Ovary (tissue), 9 donors: ENCODE measurements around the gene DUS3L. TPM values are rescaled to one million over a fixed set of nuclear protein-coding genes. Genes with fewer than 3 reads are reported as not detected.

Source experiments
- DNase-seq, 5 donors: peaks; one replicate each; pipeline ENCODE4 v3.0.0-alpha.2; 2019 to 2020
- H3K27ac ChIP-seq, 2 donors: fragments of 200-600 bp; one replicate each; pipeline versions ENCODE4 v1.5.1 to v1.8.0; 2019 to 2022
- H3K27me3 ChIP-seq: fragments of 200-600 bp; one replicate; pipeline ENCODE4 v1.8.0; 2022
- H3K36me3 ChIP-seq: fragments of 200-600 bp; sonication (generic); one replicate; pipeline ENCODE4 v1.5.1; 2019
- H3K4me1 ChIP-seq: one replicate; pipeline ENCODE4 v1.8.1; 2013; ENCODE audit warnings: mild to moderate bottlenecking, moderate library complexity; ENCODE audit not compliant: insufficient read depth
- H3K4me3 ChIP-seq: fragments of 200-600 bp; sonication (generic); one replicate; pipeline ENCODE4 v1.5.1; 2017
- H3K9me3 ChIP-seq, 2 donors: fragments of 200-600 bp in 1 of 2; sonication (generic) in 1 of 2; one replicate each; pipeline versions ENCODE4 v1.5.1 to v1.8.1; 2013 to 2019; ENCODE audit warnings: mild to moderate bottlenecking in 1 of 2, moderate library complexity in 1 of 2
- EP300 ChIP-seq: sonication (generic); formaldehyde crosslinking; IDR thresholded peaks from one replicate; pipeline ENCODE4 v1.6.1; 2017; ENCODE audit warnings: antibody characterized with exemption
- POLR2A ChIP-seq: fragments of 450-650 bp; IDR thresholded peaks from one replicate; pipeline ENCODE4 v1.6.1; 2017; ENCODE audit warnings: antibody characterized with exemption, mild to moderate bottlenecking, moderate library complexity
- WGBS, 3 donors: extraction: QIAGEN DNeasy Blood & Tissue Kit in 1 of 3; methylation state at CpG; one replicate each; pipeline versions ENCODE4 v1.1.5 to v1.1.7; 2013 to 2017; 5-methylcytosine and 5-hydroxymethylcytosine counted together
- intact Hi-C, 4 donors: fragments of 100-400 bp; cut with DNase I; formaldehyde crosslinking; loops; one replicate each; pipeline versions ENCODE4 v1.11.0 to v1.15.1; 2022 to 2023
- polyA plus RNA-seq, 2 donors: library from polyadenylated mRNA; stranded (reverse); fragments of 200-250 nt in 1 of 2; fragments of 350-450 nt in 1 of 2; fragmentation: Illumina TruSeq in 1 of 2; extraction: RNeasy Lipid Tissue Mini Kit (QIAGEN cat#74804) in 1 of 2; gene quantifications; one replicate each; pipeline ENCODE4 v1.2.3, GENCODE V29; 2013 to 2014
- total RNA-seq, 7 donors: library from RNA; depleted of rRNA in 2 of 7; stranded (reverse); fragments of >200 nt in 2 of 7; fragmentation: NEBNext Ultra II Directional in 3 of 7; extraction: Animal tissue kit (Norgen Biotek cat#: 25700) in 3 of 7; gene quantifications; one replicate each; pipeline versions ENCODE4 v1.1.0 to v1.2.4, GENCODE V29; 2016 to 2023
- TF ChIP-seq, protein P1 (sequence below), 3 donors: fragments of 450-650 bp in 2 of 3; fragments of 200-600 bp in 1 of 3; IDR thresholded peaks; one replicate each; pipeline versions ENCODE4 v1.5.1 to v1.8.0; 2016 to 2022; ENCODE audit warnings: antibody characterized with exemption in 3 of 3, mild to moderate bottlenecking in 1 of 3
- donor health status: DM: no; HTN: no; CAD: no; lungs with moderate emphysema.
- donor health status: DM: no; HTN: no; CAD: no.
- donor health status: Bipolar disorder and iron deficiency.
- donor health status: DM: yes; HTN: yes; CAD: no.
- donor health status: DM: no; HTN: no; CAD: no.
- donor health status: DM: yes; HTN: yes; CAD: no.

Gene DUS3L
- total and polyA plus RNA-seq, 9 donors: 1.2 to 50.1 (median 39.7) TPM

DNA sequence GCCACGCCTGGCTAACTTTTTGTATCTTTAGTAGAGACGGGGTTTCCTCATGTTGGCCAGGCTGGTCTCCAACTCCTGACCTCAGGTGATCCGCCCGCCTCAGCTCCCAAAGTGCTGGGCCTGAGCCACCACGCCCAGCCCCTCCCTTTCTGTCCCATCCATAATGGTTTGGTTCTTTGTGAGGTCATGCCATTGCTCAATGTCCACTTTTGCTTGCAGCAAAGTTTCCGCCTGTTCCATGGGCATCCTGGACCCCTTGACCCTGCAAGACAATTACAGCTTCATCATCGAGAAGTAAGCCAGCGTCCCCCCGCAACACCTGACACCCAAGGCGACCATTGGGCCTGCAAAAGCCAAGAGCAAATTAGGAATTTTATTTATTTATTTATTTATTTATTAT is 23.0 kb downstream of the DUS3L start:
- TF ChIP-seq, protein P1, sequence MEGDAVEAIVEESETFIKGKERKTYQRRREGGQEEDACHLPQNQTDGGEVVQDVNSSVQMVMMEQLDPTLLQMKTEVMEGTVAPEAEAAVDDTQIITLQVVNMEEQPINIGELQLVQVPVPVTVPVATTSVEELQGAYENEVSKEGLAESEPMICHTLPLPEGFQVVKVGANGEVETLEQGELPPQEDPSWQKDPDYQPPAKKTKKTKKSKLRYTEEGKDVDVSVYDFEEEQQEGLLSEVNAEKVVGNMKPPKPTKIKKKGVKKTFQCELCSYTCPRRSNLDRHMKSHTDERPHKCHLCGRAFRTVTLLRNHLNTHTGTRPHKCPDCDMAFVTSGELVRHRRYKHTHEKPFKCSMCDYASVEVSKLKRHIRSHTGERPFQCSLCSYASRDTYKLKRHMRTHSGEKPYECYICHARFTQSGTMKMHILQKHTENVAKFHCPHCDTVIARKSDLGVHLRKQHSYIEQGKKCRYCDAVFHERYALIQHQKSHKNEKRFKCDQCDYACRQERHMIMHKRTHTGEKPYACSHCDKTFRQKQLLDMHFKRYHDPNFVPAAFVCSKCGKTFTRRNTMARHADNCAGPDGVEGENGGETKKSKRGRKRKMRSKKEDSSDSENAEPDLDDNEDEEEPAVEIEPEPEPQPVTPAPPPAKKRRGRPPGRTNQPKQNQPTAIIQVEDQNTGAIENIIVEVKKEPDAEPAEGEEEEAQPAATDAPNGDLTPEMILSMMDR (IDR thresholded peaks at IDR 0.05): no peak
- TF ChIP-seq POLR2A (no peak), EP300 (no peak)
- intact Hi-C loops: no loop called here
- DNase-seq: no peak
- H3K27ac ChIP-seq: no peak overlapping the region
- H3K27me3 ChIP-seq: no peaks in the 10 kb centered on the region
- WGBS, 3 donors: 90 to 93% (median 93%) methylated on average over 10 of the region's 10 CpGs
- H3K4me3 ChIP-seq: no peak overlapping the region
- H3K4me1 ChIP-seq: no peaks in the 10 kb centered on the region
- H3K36me3 ChIP-seq: no peaks in the 10 kb centered on the region
- H3K9me3 ChIP-seq: no peaks in the 10 kb centered on the region

DNA sequence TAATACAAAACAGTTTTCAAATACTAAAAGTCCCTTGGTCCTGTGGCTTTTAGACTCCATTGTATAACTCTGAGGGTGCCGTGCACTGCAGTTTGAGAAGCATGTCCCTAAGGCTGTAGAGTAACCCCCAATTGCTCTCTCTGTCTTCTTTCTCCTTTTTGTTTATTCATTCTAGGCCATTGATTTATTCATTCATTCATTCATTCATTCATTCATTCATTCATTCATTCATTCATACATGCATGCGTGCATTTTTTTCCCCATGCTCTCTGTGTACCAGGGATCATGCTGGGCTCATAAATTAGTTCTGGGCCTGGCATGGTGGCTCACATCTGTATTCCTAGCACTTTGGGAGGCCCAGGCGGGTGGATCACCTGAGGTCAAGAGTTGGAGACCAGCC is 25.7 kb downstream of the DUS3L start:
- intact Hi-C loops: no loop called here
- no peaks in the 10 kb centered on the region for H3K36me3 ChIP-seq
- no peak for TF ChIP-seq EP300
- TF ChIP-seq POLR2A: no peak
- TF ChIP-seq, protein P1 (IDR thresholded peaks at IDR 0.05): no peak
- no peak overlapping the region for H3K27ac ChIP-seq
- H3K4me3 ChIP-seq: no peak overlapping the region
- H3K4me1 ChIP-seq: no peaks in the 10 kb centered on the region
- WGBS, 3 donors: 85 to 87% (median 85%) methylated on average over 3 of the region's 3 CpGs
- no peak for DNase-seq
- no peaks in the 10 kb centered on the region for H3K27me3 ChIP-seq
- no peaks in the 10 kb centered on the region for H3K9me3 ChIP-seq

DNA sequence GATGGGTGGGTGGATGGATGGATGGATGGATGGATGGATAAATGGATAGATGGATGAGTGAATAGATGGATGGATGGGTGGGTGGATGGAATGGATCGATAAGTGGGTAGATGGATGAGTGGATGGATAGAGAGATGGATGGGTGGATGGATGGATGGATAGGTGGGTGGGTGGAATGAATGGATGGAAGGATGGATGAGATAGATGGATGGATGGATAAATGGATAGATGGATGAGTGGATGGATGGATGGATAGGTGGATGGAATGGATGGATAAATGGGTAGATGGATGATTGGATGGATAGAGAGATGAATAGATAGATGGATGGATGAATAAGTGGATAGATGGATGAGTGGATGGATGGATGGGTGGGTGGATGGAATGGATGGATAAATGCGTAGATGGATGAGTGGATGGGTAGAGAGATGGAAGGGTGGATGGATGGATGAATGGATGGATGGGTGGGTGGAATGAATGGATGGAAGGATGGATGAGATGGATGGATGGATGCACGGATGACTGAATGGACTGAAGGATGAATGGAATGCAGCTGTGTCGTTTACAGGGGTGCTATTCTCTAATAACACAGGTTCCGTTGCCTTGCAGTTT is 28.2 kb downstream of the DUS3L start:
- Histone ChIP-seq H3K27ac (no peak overlapping the region), H3K4me3 (no peak overlapping the region), H3K9me3 (no peaks in the 10 kb centered on the region), H3K36me3 (no peaks in the 10 kb centered on the region), H3K4me1 (no peaks in the 10 kb centered on the region), H3K27me3 (no peaks in the 10 kb centered on the region)
- no peak for DNase-seq
- TF ChIP-seq POLR2A (no peak), EP300 (no peak)
- TF ChIP-seq, protein P1 (IDR thresholded peaks at IDR 0.05): no peak
- WGBS, 3 donors: 84 to 91% (median 91%) methylated on average over 5 of the region's 5 CpGs
- intact Hi-C loops: no loop called here

DNA sequence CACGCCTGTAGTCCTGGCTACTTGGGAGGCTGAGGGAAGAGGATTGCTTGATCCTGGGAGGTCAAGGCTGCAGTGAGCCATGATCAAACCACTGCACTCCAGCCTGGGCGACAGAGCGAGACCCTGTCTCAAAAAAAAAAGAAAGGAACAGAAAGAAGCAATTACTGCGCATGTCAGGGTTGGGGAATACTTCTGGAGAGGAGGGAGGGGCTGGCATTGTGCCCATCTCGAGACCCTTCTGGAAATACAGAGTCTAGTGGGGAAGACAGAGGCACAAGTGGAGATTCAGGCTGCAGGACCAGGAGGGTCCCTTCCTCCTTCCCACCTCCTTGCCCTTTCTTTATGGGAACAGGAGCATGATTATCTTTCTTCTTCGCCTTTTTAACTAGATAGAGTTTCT is 37.2 kb downstream of the DUS3L start:
- H3K9me3 ChIP-seq: no peaks in the 10 kb centered on the region
- WGBS, 3 donors: 45 to 57% (median 50%) methylated on average over 6 of the region's 6 CpGs
- intact Hi-C loops: no loop called here
- H3K4me1 ChIP-seq: no peaks in the 10 kb centered on the region
- TF ChIP-seq EP300 (no peak), POLR2A (no peak)
- TF ChIP-seq, protein P1 (IDR thresholded peaks at IDR 0.05): no peak
- no peaks in the 10 kb centered on the region for H3K27me3 ChIP-seq
- no peak for DNase-seq
- no peak overlapping the region for H3K27ac ChIP-seq
- no peaks in the 10 kb centered on the region for H3K36me3 ChIP-seq
- no peak overlapping the region for H3K4me3 ChIP-seq
